Retinal pigment epithelial cell (primary cell): ENCODE results near the gene LRGUK.

Experiments used
- DNase-seq: peaks from one replicate; pipeline ENCODE4 v3.0.0-alpha.2; 2010; ENCODE audit warnings: low read depth
- H3K4me3 ChIP-seq: 2 replicates; pipeline ENCODE4 v1.5.1; 2011; ENCODE audit warnings: mild to moderate bottlenecking, low read length, control low read depth, moderate library complexity
- TF ChIP-seq, protein P1 (sequence below): conservative IDR thresholded peaks from 2 replicates; pipeline ENCODE4 v1.5.1; 2011; ENCODE audit warnings: low read depth, low read length, control low read depth, inconsistent platforms

The LRGUK gene

GRCh38 chr7:134311807-134312206 lies 184.7 kb downstream of the LRGUK start:
- TF ChIP-seq, protein P1, sequence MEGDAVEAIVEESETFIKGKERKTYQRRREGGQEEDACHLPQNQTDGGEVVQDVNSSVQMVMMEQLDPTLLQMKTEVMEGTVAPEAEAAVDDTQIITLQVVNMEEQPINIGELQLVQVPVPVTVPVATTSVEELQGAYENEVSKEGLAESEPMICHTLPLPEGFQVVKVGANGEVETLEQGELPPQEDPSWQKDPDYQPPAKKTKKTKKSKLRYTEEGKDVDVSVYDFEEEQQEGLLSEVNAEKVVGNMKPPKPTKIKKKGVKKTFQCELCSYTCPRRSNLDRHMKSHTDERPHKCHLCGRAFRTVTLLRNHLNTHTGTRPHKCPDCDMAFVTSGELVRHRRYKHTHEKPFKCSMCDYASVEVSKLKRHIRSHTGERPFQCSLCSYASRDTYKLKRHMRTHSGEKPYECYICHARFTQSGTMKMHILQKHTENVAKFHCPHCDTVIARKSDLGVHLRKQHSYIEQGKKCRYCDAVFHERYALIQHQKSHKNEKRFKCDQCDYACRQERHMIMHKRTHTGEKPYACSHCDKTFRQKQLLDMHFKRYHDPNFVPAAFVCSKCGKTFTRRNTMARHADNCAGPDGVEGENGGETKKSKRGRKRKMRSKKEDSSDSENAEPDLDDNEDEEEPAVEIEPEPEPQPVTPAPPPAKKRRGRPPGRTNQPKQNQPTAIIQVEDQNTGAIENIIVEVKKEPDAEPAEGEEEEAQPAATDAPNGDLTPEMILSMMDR, result no peak
- H3K4me3 ChIP-seq, result no peak overlapping the region
- no peak for DNase-seq

DNA sequence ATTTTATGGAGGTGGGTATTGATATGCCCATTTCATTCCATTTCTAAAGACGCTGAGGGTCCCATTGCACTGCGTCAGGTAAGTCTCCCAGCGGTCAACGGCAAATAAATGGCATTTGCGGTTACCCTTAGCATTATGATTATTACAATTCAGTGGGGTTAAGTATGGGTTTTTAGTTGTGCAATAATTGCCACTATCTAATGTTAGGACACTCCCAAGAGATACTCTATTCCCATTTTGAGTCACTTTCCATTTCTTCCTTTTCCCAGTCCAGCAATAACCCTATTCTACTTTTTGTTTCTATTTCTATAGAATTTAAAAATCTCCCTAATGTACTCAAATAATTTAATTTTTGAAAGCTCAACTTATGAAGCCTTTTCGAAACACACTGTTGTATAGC lies 185.6 kb downstream of the LRGUK start:
- TF ChIP-seq, protein P1, result no peak
- no peak for DNase-seq
- H3K4me3 ChIP-seq, result no peak overlapping the region

DNA sequence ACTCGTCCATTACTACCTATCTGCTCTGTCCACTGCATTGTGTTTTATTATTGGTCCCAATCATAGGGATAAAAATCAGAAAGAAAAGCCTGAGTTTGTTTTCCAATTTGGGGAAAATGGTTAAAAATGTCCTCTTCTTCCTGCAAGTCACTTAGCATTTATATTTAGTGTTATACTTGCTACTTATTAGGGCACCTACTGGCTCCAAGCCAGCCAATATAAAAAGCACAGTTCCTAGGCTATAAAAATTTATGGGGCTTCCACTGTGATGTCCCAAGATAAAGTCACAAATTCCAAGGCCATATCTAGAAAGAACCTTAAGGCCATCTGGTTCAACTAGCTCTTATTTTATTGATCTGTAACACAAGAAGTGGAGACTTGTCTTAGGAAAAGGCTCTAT lies 186.4 kb downstream of the LRGUK start:
- TF ChIP-seq, protein P1, result no peak
- no peak for DNase-seq
- no peak overlapping the region for H3K4me3 ChIP-seq
